HG02623 (cell line): ENCODE data around the gene UROS.

Experiments
- ATAC-seq: cut with Tn5 transposase; IDR thresholded peaks from one replicate; pipeline ENCODE4 v1.9.1; 2021; ENCODE audit warnings: moderate library complexity; ENCODE audit not compliant: unreplicated experiment

The UROS gene

DNA sequence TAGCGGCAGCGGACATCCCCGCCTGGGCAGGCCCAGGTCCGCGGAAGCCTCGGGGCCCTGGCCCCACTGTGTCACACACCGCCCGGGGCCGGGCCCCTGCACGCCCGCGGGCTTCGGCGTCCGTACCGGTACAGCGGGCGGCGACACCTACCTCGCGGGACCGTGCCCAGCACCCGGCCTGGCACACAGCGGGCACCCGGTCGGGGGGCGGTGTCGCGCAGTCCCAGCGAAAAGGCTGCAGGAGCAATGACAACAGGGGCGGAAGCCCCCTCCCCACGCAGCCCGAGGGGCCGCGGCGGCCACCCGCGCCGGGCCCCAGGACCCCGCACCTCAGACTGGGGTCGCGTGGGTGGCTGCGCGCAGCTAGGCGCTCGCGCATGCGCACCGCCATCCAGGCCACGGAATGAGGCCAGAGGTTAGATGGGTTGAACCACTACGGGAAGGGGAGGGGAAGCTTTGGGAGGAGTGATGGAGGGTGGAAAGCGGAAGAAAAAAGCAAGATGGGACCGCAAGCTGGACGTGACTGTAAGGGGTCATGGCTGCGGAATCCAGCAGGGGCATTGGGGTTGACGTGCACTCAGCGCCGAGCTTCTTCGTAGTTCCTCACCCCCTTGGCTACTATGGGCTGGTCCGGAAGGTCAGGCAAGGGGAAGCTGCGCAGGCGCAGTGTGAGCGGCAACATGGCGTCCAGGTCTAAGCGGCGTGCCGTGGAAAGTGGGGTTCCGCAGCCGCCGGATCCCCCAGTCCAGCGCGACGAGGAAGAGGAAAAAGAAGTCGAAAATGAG is at the start of gene UROS, which contains the start of gene BCCIP:
Gene UROS, minus strand, starts transcription at position 381 of the 785 bp plus-strand sequence. CDS start 6,759 bp downstream, outside the sequence.
Gene BCCIP, plus strand, starts transcription at position 669 of the 785 bp plus-strand sequence. Its CDS starts 12 bp downstream, at position 681.
- peak; percentile 71 for ATAC-seq

DNA sequence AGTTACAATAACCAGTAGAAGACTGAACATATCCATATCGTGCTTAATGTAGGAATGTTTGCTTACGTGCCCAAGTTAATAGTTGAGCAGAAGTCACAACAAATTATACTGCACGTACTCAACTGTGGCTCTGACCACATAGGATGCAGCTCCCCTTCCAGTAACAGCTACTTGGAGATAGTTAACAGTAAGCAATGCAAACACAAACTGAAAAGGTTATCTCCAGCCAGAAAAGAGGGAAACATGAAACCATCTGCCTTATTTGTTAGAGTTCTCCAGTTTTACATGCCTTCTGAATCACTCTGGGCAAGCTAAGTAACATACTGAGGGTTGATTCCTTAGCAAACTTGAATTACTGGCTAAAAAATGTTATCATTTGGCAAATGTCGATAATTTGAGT is 48.3 kb upstream of the UROS start:
- ATAC-seq, result no peak

DNA sequence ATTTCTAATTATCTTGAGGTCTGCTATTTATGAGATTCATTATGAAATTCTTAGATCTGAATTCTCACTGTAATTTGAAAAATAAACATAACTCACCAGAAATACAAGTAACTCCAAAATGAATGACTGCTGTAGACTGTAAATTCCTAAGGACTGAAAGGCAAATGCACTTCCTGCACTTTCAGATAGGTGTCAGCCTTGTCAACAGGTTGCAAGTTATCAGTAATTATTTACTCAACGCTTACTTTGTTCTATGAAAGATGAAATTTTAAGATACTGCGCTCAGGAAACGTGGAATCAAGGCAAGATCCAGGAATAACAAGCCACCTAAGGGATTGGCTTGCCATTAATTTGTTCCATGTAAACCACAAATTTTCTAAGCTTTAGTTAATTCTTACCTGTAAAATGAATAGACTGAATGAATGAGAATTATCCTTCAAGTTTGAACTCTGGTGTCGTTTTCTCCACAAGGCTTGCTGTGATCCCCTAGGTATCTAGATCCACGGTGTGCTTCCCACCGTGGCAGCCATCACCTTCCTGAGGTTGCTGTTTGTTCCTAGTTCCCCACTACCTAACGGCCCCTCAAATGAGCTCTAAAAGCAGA is 45.4 kb upstream of the UROS start:
- ATAC-seq, result peak; percentile 60

DNA sequence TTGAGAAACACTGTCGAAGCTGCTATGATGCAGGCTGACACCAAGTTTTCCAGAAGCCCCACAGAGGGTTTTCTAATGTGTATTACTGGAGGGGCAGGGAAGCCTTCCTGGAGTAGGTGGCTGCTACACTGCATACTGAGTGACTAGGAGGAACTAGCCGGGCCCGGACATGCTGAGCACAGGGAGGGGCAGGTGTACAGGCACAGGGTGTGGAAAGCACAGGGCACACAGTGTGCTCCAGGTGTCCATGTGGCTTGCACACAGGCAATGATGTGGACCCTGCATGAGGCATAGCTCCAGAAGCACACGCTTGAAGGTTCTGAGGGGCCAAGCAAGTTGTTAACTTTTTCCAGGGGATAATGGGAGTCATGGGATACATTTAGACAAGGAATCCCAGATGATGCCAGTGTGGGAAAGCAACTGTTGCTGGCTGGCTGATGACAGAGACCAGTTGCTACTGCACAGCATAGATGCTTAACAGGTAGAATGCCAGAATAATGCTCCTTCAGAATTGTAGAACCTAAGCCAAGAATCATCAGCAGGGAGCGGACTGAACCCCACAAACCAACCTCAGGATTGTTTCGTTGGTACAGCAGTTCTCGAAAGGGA is 43.5 kb upstream of the UROS start:
- no peak for ATAC-seq

DNA sequence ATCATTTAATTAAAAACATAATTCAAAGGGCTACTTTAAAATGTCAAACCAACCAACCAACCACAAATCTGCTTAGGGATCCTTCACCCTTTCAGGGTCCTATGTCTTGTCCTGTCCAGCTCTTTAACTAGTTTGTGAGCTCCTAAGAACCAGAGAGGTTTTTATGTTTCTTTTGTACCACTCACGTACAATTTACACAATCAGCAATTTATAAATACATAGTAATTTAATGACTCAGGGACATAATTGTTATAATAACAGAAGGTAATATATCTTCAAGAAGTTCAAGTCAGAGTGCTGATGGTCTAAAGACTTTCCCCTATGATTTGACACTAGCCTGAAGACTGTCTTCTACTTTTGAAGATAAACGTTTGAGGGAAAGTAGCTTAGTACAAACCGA is 42.1 kb upstream of the UROS start:
- ATAC-seq, result no peak

DNA sequence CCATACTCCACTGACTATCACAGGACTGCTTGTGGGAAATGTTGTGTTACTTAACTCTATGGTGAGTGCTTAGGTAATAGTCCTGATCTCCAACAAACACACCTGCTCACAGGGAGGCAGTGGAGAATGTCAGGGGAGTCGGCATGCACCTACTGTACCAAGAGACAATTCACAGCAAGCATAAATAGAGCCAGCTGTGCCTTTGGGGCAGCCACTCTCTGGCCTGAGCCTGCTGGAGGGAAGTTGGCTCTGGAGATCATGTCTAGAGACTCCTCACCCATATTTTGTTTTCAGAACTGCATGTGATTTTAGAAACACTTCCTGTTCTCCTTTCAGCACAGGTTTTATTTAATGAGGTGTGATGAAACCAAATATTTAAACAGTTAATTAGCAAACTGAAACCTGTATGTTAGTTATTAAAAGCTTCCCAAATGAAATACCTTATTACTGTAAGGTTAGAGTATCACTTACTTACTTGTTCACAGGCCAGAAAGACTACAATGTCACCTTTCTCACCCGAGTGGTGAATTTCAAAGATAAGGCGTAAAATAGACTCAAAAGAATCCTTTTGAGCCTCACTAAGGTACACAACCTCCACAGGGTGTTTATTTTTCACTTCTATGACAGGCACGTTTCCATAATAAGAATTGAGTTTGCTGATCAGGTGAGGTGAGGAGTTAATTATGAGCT is 36.2 kb upstream of the UROS start:
- ATAC-seq, result no peak

DNA sequence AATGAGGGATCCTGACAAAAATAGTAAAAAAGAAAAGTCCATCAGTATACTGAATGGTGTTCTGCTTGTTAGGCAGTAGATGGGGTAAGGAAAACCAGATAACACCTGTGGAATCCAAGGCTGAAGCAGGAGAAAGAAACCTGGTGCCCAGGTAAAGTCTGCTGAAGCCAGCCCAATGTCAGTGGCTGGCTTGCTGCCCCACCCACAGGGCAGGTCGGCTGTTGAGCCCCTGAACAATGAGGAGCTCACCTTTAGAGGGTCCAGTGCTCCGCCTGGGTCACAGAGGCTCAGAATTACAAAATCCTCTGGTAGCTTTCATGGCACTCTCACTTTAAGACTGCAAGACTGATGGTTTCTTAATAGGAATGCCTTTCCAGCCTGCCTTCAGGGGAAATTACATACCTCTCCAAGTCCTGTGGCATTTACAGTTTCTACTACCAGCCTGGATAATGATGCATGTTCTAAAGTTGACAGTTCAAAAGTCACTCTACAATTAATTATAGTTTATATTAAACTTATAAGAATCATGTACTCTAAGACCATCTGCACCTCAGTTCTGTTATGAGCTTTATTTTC is 34.2 kb upstream of the UROS start:
- ATAC-seq, result no peak

DNA sequence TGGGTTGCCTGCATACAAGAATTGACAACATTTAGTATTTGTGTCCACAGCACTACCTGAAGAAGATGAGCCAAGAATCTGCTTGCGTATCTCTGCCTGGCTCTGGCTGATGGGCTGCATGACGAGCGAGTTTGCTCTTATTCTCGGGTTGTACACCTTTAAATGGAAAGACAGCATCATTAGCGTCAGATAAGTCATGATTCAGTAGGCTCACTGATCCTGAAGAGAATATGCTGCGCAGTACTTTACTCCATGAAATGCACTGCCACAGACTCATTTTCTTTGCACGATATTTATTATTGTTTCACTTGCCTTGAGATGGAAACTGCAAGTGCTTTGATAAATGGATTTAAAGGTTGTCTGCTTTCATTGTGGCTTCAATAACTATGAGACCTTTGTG is 29.4 kb upstream of the UROS start:
- no peak for ATAC-seq

DNA sequence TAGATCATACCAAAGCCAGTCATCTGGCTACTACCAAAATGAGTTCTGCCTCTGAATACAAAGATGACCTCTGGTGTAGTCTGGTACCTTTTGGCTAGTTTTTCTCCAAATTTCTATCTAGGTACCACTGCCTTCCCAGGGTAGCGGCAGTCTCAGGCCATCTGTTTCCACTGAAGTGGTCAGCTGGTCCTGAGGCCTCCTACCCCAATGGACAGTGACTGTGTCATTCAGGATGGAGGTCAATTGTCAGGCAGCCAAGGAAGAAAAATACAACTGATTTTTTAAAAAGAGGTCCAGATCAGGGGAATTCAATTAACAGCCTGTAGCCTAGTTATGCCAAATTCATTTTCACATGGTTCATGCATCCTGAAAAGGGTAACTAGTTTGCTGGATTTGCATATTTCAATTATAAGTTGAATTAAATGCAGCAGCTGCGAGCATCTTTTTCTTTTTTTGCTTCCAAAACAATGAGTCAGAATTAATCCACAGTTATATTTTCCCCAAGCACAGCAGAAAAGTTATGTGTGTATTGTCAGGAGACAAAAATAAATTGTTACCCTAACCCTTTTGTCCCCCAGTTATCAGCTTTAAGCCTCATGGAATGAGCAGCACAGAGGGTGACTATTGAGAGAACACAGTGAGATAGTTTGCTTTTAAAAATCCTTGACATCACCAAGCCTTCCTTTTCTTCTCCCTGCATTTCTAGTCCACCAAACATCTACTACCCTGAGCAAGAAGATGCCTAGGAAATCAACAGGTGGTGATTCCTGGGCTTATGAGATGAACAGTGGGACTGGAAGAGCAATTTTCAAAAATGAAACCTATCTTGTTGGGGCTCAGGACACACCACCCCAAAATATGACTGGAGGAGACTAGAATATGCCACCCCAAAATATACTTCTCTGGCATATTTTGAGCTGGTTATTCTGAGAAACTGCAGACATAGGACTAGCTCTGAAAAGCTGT is 28.0 kb upstream of the UROS start:
- no peak for ATAC-seq

DNA sequence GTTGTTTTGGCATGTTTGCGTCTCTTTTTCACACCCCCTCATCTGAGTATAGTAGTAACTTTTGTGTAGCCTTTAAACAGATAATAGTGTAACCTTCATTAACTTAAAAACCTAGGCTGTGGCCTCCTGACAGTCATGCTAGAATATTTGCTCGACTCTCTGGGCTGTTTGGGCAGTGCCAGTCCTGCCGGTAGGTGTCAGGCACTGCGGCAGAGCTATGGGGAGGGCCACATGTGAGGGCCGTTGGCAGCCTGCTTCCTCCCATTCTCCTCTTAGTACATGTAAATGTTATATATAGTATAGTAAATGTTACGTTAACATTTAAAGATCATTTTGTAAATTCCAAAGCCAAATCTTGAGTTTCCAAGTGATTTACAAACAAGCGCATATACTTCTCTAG is 26.4 kb upstream of the UROS start:
- no peak for ATAC-seq

DNA sequence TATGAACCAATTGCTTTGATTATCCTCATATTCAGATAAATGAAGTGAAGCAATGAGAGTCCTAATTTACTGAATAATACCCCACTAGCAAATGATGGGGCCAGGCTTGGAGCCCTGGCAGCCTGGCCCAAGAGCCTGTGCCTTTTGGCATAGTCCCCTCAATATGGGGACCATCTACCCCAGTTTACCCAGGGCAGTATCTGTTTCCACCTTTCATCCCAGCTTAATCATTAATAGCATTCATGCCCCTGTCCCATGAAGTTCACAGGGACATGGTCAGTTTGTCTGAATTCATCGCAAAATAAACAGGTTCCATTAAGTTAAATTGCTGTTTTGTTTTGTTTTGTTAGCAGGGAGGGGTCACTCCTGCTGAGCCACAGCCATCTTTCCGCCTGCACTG is 25.8 kb upstream of the UROS start:
- ATAC-seq, result no peak

DNA sequence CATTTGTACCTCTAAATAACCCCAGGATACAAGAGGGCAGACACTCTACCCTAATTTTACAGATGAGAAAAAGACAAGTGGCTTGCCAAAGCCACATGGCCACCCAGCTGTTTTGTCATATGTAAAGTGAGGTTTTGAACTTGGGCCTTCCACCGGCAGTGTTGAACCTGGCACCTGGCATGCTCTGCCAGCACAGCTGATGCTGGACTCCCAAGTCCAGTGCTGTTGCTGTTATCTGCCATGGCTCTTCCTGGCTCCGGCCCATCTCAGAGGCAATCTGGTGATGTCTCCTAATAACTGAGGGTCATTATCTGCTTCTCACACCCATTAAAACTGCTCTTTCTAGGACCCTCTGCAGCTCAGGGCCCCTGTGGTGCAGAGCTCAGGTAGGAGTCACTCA is 25.3 kb upstream of the UROS start:
- no peak for ATAC-seq

DNA sequence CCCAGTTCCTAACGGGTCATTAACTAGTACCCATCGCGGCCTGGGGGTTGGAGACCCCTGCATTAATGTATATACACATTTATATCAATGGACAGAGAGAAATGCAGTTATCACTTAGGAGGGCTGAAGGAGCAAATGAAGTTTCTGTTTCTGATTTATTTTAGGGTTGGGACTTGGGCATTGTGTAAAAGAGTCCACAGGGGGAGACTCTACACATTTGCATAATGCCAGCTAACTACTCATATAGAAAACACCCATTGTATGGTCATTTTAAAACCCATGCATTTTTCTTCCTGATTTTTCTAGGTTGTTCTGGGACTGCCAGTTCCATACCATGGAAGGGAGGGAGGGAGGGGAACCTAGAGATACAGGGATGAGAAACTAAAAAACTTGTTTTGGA is 23.8 kb upstream of the UROS start:
- ATAC-seq, result no peak

DNA sequence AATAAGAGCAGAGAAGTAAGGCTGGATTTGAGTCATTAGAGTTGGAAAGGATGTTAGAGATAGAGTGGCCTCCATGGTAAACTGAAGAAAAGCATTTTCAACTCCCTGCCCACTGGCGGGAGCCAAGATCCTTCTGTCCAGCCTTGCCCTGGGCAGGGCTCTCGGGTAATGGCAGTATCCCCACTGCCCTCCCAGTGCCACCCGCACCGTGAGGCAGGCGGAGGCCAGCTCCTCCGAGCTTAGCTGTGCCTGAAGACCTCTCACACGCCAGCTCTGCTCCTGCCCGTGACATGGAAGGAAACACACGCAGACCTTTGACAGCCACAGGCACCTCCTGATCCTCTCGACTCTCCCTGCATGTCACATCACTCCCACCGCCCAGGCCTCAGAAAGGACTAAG is 22.6 kb upstream of the UROS start:
- no peak for ATAC-seq

DNA sequence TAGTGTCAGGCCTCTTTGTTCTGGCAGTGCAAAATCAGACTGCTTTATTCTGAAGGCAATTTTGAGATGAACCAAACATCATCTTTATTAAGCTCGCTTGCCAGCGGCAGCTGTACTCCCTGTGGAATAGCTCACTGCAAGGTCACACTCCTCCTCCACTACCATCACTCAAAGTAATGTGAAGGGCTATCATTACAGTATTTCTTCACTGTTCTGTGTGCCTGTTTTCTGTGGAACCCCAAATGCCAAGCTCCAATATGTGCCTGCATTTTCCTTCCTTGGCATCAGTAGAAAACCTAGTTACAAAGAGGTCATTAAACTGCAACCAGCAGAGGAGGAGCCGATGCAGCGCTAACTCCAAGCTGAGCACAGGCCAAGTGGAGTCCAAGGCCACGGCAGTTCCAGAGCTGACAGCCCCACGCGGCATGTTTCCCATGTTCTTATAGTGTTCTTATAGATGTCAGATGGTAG is 21.7 kb upstream of the UROS start:
- no peak for ATAC-seq

DNA sequence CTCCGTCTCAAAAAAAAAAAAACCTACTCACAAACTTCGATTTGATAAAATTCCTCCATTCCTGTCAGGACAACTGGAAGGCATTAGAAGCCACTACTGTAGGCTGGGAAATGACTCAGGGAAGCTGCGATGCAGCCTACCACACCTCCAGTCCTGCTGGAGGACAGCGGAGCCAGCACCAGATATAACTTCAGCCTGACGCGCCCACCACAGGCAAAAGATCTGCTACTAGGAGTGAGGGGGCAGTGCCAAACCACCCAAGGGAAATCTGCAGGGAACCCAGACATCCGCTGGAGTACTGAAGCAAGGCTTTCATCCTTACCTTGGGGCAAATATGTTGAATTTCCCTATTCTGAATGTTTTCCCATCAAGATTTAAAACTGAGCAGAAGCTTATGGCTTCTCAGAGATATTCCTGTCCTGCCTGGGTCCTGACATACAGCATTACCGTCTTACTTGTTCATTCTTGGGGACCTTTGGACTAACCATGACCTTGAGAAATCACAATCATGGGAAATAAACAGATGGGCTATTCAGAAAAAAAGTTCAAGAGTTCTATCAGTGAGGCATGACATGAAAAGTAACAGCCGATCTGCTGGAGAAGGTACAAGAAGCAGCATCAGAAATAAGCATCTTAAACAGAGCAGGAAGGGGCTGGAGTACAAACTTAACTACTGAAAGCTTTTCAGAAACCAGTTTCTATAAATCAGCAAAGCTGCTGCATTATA is 20.7 kb upstream of the UROS start:
- no peak for ATAC-seq

DNA sequence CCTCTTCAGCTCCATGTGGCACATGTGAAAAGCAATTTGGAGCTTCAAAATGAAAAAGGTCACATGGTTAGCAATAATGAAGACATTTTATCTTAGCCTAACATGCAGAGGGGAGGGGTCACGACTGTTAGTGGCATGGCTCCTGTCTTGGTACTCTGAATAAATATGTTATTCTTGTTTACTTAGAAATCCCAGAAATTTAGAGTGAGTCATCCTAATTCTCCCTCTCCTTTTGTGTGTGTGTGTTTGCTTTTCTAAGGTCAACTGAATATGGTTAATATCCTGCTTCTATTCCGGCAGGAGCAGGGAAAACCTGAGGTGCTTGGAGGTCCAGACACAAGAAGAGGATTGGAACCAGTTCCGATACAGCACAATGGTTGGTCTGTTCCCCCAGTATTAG is 17.9 kb upstream of the UROS start:
- no peak for ATAC-seq

DNA sequence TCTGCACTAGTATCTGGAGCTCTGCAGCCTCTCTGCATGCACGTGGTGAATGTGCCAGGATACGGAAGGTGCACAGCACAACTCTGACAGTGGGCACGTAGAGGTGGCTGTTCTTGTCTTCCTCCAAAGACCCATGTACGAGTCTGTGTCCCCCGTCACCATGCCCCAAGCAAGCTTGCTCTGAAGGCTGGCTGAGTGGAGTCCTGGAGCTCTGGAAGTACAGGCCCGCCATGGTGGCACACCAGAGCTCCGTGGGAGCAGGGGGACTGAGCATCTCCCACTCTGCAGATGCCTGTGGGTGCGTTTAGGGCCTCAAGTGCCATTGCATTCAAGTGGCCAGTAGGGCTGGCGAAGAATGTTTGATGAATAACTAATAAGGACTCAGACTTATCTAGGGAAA is 17.3 kb upstream of the UROS start:
- ATAC-seq, result no peak

DNA sequence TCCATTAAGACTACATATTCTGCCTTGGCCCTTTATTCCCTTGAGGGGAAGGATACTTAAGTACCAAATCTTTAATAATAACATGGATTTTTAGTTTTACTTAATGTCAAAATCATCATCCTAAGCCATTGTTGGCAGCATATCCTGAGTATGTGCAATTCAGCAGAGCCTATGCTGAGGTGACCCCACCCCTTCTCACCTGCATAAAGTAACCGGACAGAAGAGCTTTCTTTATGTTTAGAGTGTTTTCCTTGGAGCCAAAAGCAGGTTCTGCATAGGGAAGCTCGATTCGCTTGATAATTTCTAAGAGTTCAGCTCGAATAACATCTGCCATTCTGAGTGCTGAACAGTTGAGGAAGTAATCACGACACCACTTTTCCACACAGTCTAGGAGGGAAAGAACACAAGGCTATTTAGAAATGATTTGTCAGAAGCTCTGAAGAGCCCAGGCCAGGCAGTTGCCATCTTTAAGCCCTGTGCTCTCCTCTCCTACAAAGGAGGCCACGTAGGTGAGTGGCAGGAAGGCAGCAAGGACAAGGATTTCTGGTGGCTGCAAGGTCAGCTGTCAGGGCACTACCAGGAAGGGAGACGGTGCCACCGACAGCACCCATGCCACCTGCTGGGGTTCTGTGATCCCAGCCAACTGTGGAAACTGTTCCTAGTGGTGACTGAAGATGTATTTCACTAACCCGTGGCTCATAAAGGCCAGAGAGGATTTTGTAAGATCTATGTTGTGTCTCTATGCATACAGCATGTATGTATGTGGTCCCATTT is 15.9 kb upstream of the UROS start:
- no peak for ATAC-seq
